GM10266 (cell line): ENCODE results near the gene CD46.

ENCODE experiments used
- DNase-seq: peaks from one replicate; pipeline ENCODE4 v3.0.0; 2012; ENCODE audit errors: extremely low spot score
- CTCF ChIP-seq: IDR thresholded peaks from 2 replicates; pipeline ENCODE4 v1.5.1; 2012; ENCODE audit warnings: mild to moderate bottlenecking, low read depth; ENCODE audit not compliant: control insufficient read depth, insufficient read depth; ENCODE audit errors: missing control alignments

Gene CD46

GRCh38 chr1:207813946-207814345, 62.1 kb downstream of the CD46 start:
- TF ChIP-seq CTCF: no peak
- DNase-seq: no peak

- TF ChIP-seq CTCF: no peak
- no peak for DNase-seq
Observed at GRCh38 chr1:207814469-207814868, 62.6 kb downstream of the CD46 start.

GRCh38 chr1:207815466-207815865, 63.6 kb downstream of the CD46 start:
- no peak for TF ChIP-seq CTCF
- DNase-seq: no peak

GRCh38 chr1:207815913-207816291, 64.0 kb downstream of the CD46 start:
- DNase-seq: no peak
- no peak for TF ChIP-seq CTCF

GRCh38 chr1:207817166-207817565, 65.3 kb downstream of the CD46 start:
- no peak for DNase-seq
- TF ChIP-seq CTCF: no peak

GRCh38 chr1:207817778-207818751, 66.2 kb downstream of the CD46 start:
- no peak for DNase-seq
- no peak for TF ChIP-seq CTCF

GRCh38 chr1:207818971-207819451, 67.2 kb downstream of the CD46 start:
- no peak for TF ChIP-seq CTCF
- DNase-seq: no peak
